SJSA1 (cell line): Measurements from ENCODE around the gene TLCD3B. TPM values are rescaled to one million over a fixed set of nuclear protein-coding genes. Genes with fewer than 3 reads are reported as not detected.
A peak's percentile ranks its signal among the peaks of the same experiment; 100 is the strongest.
"Not testable (repeated sequence)": the region's sequence is repeated elsewhere in the genome, so short reads cannot be mapped to it uniquely, and the experiment has no call there.

Experiments used
- DNase-seq, 2 experiments: peaks; one replicate each; pipeline ENCODE4 v3.0.0-alpha.2; 2015 to 2020; ENCODE audit warnings: low spot score in 2 of 2, low read depth in 1 of 2
- H3K27ac ChIP-seq: fragments of 250-450 bp; sonication (Bioruptor Pico); 2 replicates; pipeline ENCODE4 v1.5.1; 2020; ENCODE audit warnings: mild to moderate bottlenecking, moderate library complexity
- H3K27me3 ChIP-seq: fragments of 250-450 bp; sonication (Bioruptor Pico); replicated peaks from 2 replicates; pipeline ENCODE4 v1.5.1; 2020; ENCODE audit warnings: mild to moderate bottlenecking, moderate library complexity
- H3K36me3 ChIP-seq: fragments of 250-450 bp; sonication (Bioruptor Pico); 2 replicates; pipeline ENCODE4 v1.5.1; 2020; ENCODE audit warnings: mild to moderate bottlenecking
- H3K4me1 ChIP-seq: fragments of 250-450 bp; sonication (Bioruptor Pico); replicated peaks from 2 replicates; pipeline ENCODE4 v1.6.1; 2021; ENCODE audit warnings: mild to moderate bottlenecking
- H3K4me3 ChIP-seq: fragments of 250-450 bp; sonication (Bioruptor Pico); 2 replicates; pipeline ENCODE4 v1.5.1; 2020; ENCODE audit warnings: mild to moderate bottlenecking
- H3K9me3 ChIP-seq: fragments of 250-450 bp; sonication (Bioruptor Pico); replicated peaks from 2 replicates; pipeline ENCODE4 v1.5.1; 2020; ENCODE audit warnings: mild to moderate bottlenecking
- total RNA-seq: library from RNA; depleted of rRNA; stranded (reverse); fragments of >200 nt; shearing (Covaris generic); gene quantifications from 2 replicates; pipeline ENCODE4 v1.2.3, GENCODE V29; 2014

The TLCD3B gene
- total RNA-seq, 1 experiment from 2014 or later = 0.55 TPM

- H3K27ac ChIP-seq = peak overlapping the region; percentile 87
- no peak overlapping the region for H3K4me3 ChIP-seq
- H3K9me3 ChIP-seq = no peaks in the 10 kb centered on the region
- no peaks in the 10 kb centered on the region for H3K27me3 ChIP-seq
- H3K4me1 ChIP-seq = peaks cover 23% of the 10 kb centered on the region
- peaks cover 16% of the 10 kb centered on the region for H3K36me3 ChIP-seq
- peak; percentile 61 to 73 for DNase-seq
Measured at GRCh38 chr16:30051518-30051917, 20.4 kb upstream of the TLCD3B start.

DNA sequence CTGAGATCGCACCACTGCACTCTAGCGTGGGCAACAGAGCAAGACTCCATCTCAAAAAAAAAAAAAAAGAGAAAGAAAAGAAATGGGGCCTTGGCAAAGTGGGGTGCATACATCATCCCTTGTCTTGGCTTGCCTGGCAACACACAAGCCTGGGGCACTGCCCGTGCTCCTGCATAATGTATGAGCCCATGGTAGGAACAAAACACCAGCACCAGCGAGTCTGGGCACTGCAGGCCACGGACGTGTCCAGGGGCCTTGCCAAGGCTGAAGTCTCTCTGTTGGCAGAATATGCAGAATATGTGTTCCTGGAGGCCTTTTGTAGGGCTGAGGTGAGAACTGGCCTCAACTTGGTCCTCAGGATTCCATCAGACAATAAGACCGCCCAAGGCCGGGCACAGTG, 18.8 kb upstream of the TLCD3B start:
- Histone ChIP-seq H3K27ac (no peak overlapping the region), H3K4me3 (no peak overlapping the region), H3K4me1 (peaks cover 23% of the 10 kb centered on the region), H3K27me3 (no peaks in the 10 kb centered on the region), H3K9me3 (no peaks in the 10 kb centered on the region), H3K36me3 (peaks cover 4% of the 10 kb centered on the region; the same call in 1 of the 2 replicates)
- no peak for DNase-seq

GRCh38 chr16:30046588-30046987, 15.5 kb upstream of the TLCD3B start:
- H3K9me3 ChIP-seq = no peaks in the 10 kb centered on the region
- H3K36me3 ChIP-seq = no peaks in the 10 kb centered on the region
- H3K27me3 ChIP-seq = no peaks in the 10 kb centered on the region
- H3K27ac ChIP-seq = no peak overlapping the region
- peaks cover 4% of the 10 kb centered on the region for H3K4me1 ChIP-seq
- DNase-seq = no peak
- H3K4me3 ChIP-seq = no peak overlapping the region

DNA sequence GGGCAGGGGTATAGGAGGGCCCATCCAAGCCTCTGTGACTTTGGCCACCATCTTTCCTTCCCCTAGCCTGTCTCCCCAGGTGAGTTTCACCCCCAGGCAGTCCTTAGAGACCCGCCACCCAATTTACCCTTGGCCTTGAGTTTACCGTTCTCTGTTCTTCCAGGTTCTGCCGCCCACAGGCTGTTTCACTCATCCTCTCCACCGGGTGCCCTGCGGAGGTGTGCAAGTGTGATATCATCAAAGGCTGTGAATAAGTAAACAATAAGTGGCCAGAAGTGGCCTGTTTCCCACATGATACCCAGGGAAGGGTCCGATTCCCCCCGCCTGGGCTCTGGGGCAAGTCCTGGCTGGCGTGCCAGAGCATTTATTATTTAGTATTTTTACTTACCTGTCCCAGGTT, 15.1 kb upstream of the TLCD3B start:
- Histone ChIP-seq H3K27ac (no peak overlapping the region), H3K4me3 (no peak overlapping the region), H3K27me3 (no peaks in the 10 kb centered on the region), H3K9me3 (no peaks in the 10 kb centered on the region), H3K4me1 (0 out of 2 replicates have a peak, but pooled peaks cover 2% of the 10 kb centered on the region), H3K36me3 (no peaks in the 10 kb centered on the region)
- DNase-seq = no peak

DNA sequence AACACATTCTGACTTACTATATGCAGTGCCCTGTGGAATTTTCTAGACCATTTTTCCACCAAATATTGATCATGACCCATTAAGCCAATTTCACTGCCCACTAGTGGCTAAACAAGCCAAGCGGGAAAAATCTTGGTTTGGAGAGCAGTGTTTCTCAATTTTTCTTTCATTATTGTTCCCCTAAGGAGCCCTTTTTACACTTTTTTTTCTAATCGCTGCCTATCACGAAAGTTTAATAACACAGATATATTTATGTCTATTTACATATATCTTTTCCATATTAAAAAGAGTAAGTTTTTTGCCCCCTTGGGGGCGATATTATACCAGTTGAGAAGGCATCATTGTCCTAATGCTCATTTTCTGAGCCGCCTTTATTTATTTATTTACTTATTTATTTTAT, 10.8 kb upstream of the TLCD3B start:
- peak in 1 of 2 experiments; percentile 14 for DNase-seq
- no peaks in the 10 kb centered on the region for H3K27me3 ChIP-seq
- H3K9me3 ChIP-seq = no peaks in the 10 kb centered on the region
- H3K36me3 ChIP-seq = no peaks in the 10 kb centered on the region
- no peaks in the 10 kb centered on the region for H3K4me1 ChIP-seq
- H3K4me3 ChIP-seq = no peak overlapping the region
- no peak overlapping the region for H3K27ac ChIP-seq

DNA sequence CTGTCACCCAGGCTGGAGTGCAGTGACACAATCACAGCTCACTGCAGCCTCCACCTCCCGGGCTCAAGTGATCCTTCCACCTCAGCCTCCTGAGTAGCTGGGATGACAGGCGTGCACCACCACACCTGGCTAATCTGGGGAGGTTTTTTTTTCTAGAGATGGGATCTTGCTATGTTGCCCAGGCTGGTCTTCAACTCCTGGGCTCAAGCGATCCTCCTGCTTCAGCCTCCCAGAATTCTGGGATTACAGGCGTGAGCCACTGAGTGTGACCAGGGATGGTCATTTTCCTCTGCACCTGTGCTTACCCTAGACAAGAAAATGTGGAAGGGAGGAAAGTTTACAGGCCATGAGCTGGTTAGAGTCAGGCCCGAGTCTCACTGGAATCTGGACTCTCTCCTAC, 9.6 kb upstream of the TLCD3B start:
- DNase-seq, H3K27me3 ChIP-seq, H3K9me3 ChIP-seq, H3K27ac ChIP-seq, H3K36me3 ChIP-seq, H3K4me1 ChIP-seq, H3K4me3 ChIP-seq: not testable (repeated sequence)

DNA sequence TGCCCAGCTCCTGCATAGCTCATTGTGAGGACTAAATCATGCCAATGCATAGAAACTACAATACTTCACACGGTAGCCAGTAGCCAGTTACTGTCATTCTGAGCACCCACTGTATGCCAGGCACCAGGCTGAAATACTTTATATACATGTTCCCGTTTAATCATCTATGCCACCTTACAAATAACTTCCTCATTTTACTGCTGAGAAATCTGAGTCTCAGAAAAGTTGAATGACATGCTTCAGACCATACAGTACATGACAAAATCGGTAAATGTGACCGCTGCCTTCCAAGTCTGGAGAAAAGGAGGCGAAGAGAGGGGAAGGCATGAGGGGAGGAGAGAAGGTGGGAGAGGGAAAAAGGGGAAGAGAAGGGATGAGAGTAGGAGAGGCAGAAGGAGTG, 9.2 kb upstream of the TLCD3B start:
- Histone ChIP-seq H3K9me3 (no peaks in the 10 kb centered on the region), H3K36me3 (no peaks in the 10 kb centered on the region), H3K4me1 (no peaks in the 10 kb centered on the region), H3K27me3 (no peaks in the 10 kb centered on the region), H3K4me3 (no peak overlapping the region), H3K27ac (no peak overlapping the region)
- DNase-seq = no peak

- Histone ChIP-seq H3K9me3 (no peaks in the 10 kb centered on the region), H3K27ac (no peak overlapping the region), H3K36me3 (no peaks in the 10 kb centered on the region), H3K27me3 (peaks cover 26% of the 10 kb centered on the region), H3K4me1 (no peaks in the 10 kb centered on the region), H3K4me3 (no peak overlapping the region)
- no peak for DNase-seq
Measured at GRCh38 chr16:30033270-30033669, 2.2 kb upstream of the TLCD3B start.

GRCh38 chr16:30032083-30032819, 1.2 kb upstream of the TLCD3B start:
- no peak overlapping the region for H3K4me3 ChIP-seq
- no peaks in the 10 kb centered on the region for H3K36me3 ChIP-seq
- peaks cover 28% of the 10 kb centered on the region for H3K27me3 ChIP-seq
- H3K9me3 ChIP-seq = no peaks in the 10 kb centered on the region
- H3K4me1 ChIP-seq = no peaks in the 10 kb centered on the region
- DNase-seq = peak in 1 of 2 experiments; percentile 64
- H3K27ac ChIP-seq = no peak overlapping the region

DNA sequence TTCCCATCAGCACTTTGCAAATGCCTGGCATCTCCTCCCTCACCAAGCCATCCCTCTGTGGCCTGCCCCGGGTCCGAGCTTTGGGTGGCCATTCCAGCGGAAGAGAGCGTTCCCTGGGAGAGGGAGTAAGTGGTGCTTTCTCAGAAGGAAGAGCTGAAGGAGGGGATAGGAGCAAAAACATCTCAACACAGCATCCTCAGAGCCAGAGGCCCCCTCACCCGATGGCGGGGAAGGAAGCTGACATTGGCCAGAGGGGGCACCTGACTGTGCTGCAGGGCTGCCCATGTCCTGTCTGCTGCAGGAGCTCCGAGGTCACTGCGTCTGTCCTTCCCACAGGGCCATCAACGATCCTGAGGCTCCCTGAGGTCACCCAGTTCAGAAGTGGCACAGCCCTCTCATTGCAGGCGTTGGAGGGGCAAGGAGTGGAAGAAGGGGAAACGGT, 427 bp upstream of the TLCD3B start:
- Histone ChIP-seq H3K27me3 (peaks cover 31% of the 10 kb centered on the region), H3K4me1 (no peaks in the 10 kb centered on the region), H3K27ac (no peak overlapping the region), H3K9me3 (no peaks in the 10 kb centered on the region), H3K4me3 (no peak overlapping the region), H3K36me3 (no peaks in the 10 kb centered on the region)
- DNase-seq = no peak

DNA sequence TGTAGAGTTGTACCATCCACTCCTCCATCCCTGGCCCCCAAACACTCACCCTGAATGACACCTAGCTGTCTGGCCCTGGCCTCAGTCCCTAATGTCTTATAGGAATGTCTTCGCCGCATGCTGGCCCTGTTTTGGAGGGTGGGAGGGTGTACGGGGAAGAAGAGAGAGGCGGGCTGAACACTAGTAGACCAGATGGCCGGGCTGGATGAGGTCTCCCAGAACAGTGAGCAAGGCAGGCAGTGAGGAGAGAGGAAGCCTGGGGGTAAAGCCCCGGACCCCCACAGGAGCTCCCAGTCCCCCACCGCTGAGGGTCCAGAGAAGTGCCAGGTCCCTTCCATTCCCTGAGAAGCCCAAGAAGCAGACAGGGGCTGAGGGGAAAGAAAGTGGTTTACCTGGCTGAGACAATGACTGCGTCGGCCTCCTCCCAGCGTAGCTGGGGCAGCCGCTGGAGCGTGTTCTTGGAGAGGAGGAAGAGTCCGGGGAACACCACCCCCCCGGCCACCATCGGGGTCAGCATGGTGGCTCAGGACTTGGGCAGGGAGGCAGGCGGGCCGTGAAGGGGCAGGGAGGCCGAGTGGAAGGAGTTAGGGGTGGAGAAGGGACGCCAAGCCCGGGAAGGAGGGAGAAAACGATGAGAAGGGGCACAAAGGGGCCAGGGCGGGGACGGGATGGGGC, 923 bp downstream of the TLCD3B start:
- Histone ChIP-seq H3K27ac (no peak overlapping the region), H3K27me3 (peaks cover 40% of the 10 kb centered on the region)

GRCh38 chr16:30028438-30029076, 2.5 kb downstream of the TLCD3B start:
- no peak for DNase-seq
- H3K27ac ChIP-seq = no peak overlapping the region

More for the DNA sequence above, 923 bp downstream of the TLCD3B start:
- Histone ChIP-seq H3K4me3 (no peak overlapping the region), H3K4me1 (no peaks in the 10 kb centered on the region), H3K36me3 (no peaks in the 10 kb centered on the region), H3K9me3 (no peaks in the 10 kb centered on the region)
- no peak for DNase-seq

GRCh38 chr16:30027588-30028437, 3.3 kb downstream of the TLCD3B start:
- no peak for DNase-seq
- peaks cover 50% of the 10 kb centered on the region for H3K27me3 ChIP-seq
- no peak overlapping the region for H3K27ac ChIP-seq

More at GRCh38 chr16:30028438-30029076, 2.5 kb downstream of the TLCD3B start:
- Histone ChIP-seq H3K9me3 (no peaks in the 10 kb centered on the region), H3K36me3 (no peaks in the 10 kb centered on the region), H3K4me1 (no peaks in the 10 kb centered on the region), H3K27me3 (peaks cover 50% of the 10 kb centered on the region), H3K4me3 (no peak overlapping the region)

More at GRCh38 chr16:30027588-30028437, 3.3 kb downstream of the TLCD3B start:
- Histone ChIP-seq H3K4me1 (no peaks in the 10 kb centered on the region), H3K36me3 (no peaks in the 10 kb centered on the region), H3K4me3 (no peak overlapping the region), H3K9me3 (no peaks in the 10 kb centered on the region)
